Glutamatergic neuron (in vitro differentiated cells): ENCODE results near the gene AHCYL2. TPM values are rescaled to one million over a fixed set of nuclear protein-coding genes. Genes with fewer than 3 reads are reported as not detected.
"Not testable (repeated sequence)": the region's sequence is repeated elsewhere in the genome, so short reads cannot be mapped to it uniquely, and the experiment has no call there.

ENCODE experiments used
- DNase-seq: peaks from one replicate; pipeline ENCODE4 v3.0.0; 2022
- H3K27ac Mint-ChIP-seq: one replicate; pipeline ENCODE4 v1.8.0; 2020; ENCODE audit warnings: mild to moderate bottlenecking, mixed read lengths, inconsistent platforms; ENCODE audit not compliant: unreplicated experiment
- H3K27me3 Mint-ChIP-seq: one replicate; pipeline ENCODE4 v1.8.0; 2020; ENCODE audit warnings: mild to moderate bottlenecking, moderate library complexity, mixed read lengths, inconsistent platforms; ENCODE audit not compliant: unreplicated experiment
- H3K36me3 Mint-ChIP-seq: one replicate; pipeline ENCODE4 v1.8.0; 2020; ENCODE audit warnings: mild to moderate bottlenecking, mixed read lengths, inconsistent platforms; ENCODE audit not compliant: unreplicated experiment
- H3K4me1 Mint-ChIP-seq: one replicate; pipeline ENCODE4 v1.8.0; 2020; ENCODE audit warnings: mild to moderate bottlenecking, low read depth, mixed read lengths, inconsistent platforms; ENCODE audit not compliant: unreplicated experiment
- H3K4me3 Mint-ChIP-seq: one replicate; pipeline ENCODE4 v1.8.0; 2020; ENCODE audit warnings: mild to moderate bottlenecking, mixed read lengths, inconsistent platforms; ENCODE audit not compliant: unreplicated experiment
- H3K9me3 Mint-ChIP-seq: one replicate; pipeline ENCODE4 v1.8.0; 2020; ENCODE audit warnings: mild to moderate bottlenecking, moderate library complexity, mixed read lengths, inconsistent platforms; ENCODE audit not compliant: unreplicated experiment
- total RNA-seq: library from RNA; stranded (reverse); fragmentation: NEBNext Ultra II Directional; extraction: Animal tissue kit (Norgen Biotek cat#: 25700); gene quantifications from one replicate; pipeline ENCODE4 v1.2.1, GENCODE V29; 2021; ENCODE audit not compliant: unreplicated experiment
- TF ChIP-seq, protein P1 (sequence below): fragments of 200-600 bp; sonication (generic); IDR thresholded peaks from one replicate; pipeline ENCODE4 v1.5.0; 2021; ENCODE audit not compliant: partially characterized antibody, unreplicated experiment

The AHCYL2 gene
- total RNA-seq, 1 donor from 2014 or later = 16.8 TPM

DNA sequence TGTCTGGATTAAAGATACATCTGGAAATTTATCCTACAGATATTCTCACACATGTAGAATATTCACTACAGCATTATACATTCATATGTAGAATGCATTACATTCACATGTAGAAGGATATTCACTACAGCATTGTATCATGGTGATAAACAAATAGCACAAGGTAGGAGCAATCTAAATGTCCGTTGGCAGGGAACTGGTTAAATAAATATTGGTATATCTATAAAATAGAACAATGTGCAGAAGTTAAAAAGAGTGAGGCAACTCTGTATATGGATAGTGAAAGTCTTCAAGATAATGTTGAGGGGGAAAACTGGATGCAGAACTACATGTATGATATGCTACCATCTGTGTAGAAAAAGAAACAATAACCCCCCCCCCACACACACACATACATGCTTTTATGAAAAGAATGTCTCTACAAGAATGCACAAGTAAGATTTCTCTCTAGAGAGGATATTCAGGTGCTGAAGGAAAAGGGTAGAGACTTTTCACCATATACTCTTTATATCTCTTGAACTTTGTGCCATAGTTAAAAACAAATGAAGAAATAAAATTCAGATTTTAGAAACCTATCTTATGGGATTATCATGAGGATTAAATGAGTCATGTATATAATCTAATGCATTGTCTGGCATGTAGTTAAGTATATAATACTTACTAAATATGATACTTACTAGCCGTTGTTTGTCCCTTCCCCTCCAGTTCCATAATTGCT, 123.4 kb downstream of the AHCYL2 start:
- Mint-ChIP-seq H3K4me3 (no peak overlapping the region), H3K27me3 (no peaks in the 10 kb centered on the region), H3K9me3 (no peaks in the 10 kb centered on the region), H3K4me1 (peaks cover 3% of the 10 kb centered on the region), H3K27ac (no peak overlapping the region), H3K36me3 (no peaks in the 10 kb centered on the region)
- no peak for DNase-seq
- TF ChIP-seq, protein P1, sequence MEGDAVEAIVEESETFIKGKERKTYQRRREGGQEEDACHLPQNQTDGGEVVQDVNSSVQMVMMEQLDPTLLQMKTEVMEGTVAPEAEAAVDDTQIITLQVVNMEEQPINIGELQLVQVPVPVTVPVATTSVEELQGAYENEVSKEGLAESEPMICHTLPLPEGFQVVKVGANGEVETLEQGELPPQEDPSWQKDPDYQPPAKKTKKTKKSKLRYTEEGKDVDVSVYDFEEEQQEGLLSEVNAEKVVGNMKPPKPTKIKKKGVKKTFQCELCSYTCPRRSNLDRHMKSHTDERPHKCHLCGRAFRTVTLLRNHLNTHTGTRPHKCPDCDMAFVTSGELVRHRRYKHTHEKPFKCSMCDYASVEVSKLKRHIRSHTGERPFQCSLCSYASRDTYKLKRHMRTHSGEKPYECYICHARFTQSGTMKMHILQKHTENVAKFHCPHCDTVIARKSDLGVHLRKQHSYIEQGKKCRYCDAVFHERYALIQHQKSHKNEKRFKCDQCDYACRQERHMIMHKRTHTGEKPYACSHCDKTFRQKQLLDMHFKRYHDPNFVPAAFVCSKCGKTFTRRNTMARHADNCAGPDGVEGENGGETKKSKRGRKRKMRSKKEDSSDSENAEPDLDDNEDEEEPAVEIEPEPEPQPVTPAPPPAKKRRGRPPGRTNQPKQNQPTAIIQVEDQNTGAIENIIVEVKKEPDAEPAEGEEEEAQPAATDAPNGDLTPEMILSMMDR = no peak

DNA sequence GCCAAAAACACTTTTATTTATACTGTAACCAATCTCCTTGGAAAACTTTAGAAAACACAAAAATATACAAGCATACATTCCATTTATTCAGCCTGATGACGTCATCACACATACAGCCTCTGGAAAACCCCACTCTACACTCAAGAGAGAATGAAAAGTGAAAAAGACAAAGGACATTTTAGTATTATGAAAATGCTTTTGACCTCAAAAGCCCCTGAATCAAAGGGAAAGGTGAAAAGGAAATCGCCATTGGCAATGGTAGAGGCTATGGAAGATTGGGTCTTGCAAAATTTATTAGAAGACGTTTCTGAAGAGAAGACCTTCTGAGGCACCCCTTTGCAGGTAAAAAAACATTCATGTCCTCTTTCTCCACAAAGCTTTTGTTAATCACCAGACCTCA, 126.5 kb downstream of the AHCYL2 start:
- Mint-ChIP-seq H3K36me3 (no peaks in the 10 kb centered on the region), H3K4me3 (no peak overlapping the region), H3K27ac (no peak overlapping the region), H3K27me3 (no peaks in the 10 kb centered on the region), H3K9me3 (no peaks in the 10 kb centered on the region), H3K4me1 (peaks cover 3% of the 10 kb centered on the region)
- TF ChIP-seq, protein P1 = no peak
- no peak for DNase-seq

DNA sequence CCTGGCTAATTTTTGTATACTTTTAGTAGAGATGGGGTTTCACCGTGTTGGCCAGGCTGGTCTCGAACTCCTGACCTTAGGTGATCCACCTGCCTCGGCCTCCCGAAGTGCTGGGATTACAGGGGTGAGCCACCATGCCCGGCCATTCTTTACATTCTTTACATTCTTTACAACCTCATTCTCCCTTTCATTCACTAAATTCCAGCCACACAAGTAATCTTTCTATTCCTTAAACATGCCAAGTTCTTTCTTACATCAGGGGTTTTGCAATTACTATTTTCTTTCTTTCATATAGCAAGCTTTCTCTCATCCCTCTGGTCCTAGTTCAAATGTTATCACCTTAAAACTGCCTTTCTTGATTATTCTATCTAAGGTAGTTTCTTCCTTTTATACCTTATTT, 128.3 kb downstream of the AHCYL2 start:
- H3K36me3 Mint-ChIP-seq, H3K27me3 Mint-ChIP-seq, H3K9me3 Mint-ChIP-seq, H3K4me1 Mint-ChIP-seq, DNase-seq, H3K4me3 Mint-ChIP-seq, H3K27ac Mint-ChIP-seq: not testable (repeated sequence)

DNA sequence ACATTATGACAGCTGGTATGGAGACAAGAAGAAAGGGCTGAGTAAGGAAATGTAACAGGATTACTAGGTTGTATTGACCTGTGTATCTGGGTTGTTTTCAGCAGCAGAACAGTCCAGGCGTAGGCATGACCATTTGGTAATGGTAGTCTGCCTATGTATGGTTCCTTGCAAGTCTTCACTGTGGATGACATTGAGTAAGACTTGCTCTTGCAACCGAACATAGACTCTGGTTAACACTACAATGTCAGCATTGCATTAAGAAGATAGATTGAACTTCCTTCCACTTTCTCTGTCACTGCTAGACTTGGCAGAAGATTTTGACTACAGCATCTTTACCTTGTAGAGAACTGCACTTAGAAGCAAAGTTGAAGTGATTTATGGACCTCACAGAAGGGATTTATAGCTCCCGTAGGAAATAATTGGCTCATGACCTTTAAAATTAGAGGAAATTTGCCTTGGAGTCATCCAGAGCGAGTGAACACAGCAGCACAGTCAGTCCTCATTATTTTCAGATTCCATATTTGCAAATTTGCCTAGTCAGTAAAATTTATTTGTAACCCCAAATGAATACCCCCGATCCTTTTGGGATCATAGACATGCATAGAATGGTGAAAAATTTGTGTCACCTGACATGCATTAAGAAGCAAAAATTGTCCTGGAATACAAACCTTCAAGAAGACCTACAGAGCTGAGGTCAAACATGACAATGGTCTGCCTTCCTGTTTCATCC, 129.8 kb downstream of the AHCYL2 start:
- H3K4me3 Mint-ChIP-seq = no peak overlapping the region
- no peaks in the 10 kb centered on the region for H3K36me3 Mint-ChIP-seq
- H3K4me1 Mint-ChIP-seq = no peaks in the 10 kb centered on the region
- no peak overlapping the region for H3K27ac Mint-ChIP-seq
- TF ChIP-seq, protein P1 = no peak
- no peaks in the 10 kb centered on the region for H3K9me3 Mint-ChIP-seq
- DNase-seq = no peak
- no peaks in the 10 kb centered on the region for H3K27me3 Mint-ChIP-seq

DNA sequence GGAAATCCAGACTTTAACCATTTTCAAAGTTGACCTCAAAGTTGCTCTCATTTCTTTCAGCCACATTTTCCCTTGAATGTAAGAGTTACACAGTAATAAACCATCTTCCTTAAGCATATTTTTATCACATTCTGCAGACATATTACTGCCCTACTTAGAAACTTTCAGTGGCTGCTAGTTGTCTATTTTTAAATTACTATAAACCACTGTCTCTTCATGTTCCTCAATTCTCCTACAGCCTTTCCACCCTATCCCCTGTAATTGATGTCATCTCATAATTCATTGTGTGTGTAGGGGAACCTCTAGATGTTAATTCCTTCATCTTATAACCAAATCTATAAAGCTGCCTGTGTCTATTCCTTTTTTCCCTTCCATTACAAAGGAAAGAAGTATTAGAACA, 131.3 kb downstream of the AHCYL2 start:
- no peaks in the 10 kb centered on the region for H3K9me3 Mint-ChIP-seq
- no peak overlapping the region for H3K27ac Mint-ChIP-seq
- H3K27me3 Mint-ChIP-seq = no peaks in the 10 kb centered on the region
- DNase-seq = no peak
- H3K36me3 Mint-ChIP-seq = no peaks in the 10 kb centered on the region
- TF ChIP-seq, protein P1 = no peak
- H3K4me3 Mint-ChIP-seq = no peak overlapping the region
- no peaks in the 10 kb centered on the region for H3K4me1 Mint-ChIP-seq
